Activated CD8-positive, alpha-beta memory T cell treated with anti-CD3 and anti-CD28 coated beads, Interleukin-2, amount 50 U/mL, for 48 hours (primary cell): ENCODE results near the gene FASTK.
A peak's percentile ranks its signal among the peaks of the same experiment; 100 is the strongest.

Source experiments
- DNase-seq: peaks from one replicate; pipeline ENCODE4 v3.0.0-alpha.2; 2020

Gene FASTK

GRCh38 chr7:151082141-151083070 is 1.8 kb upstream of the FASTK start:
- no peak for DNase-seq

- DNase-seq = no peak
These were observed 827 bp upstream of the FASTK start for GRCh38 chr7:151081170-151082101.

- no peak for DNase-seq
These were observed 515 bp downstream of the FASTK start for GRCh38 chr7:151080067-151080521.

GRCh38 chr7:151079199-151079910 is 1.3 kb downstream of the FASTK start:
- DNase-seq = no peak

GRCh38 chr7:151078233-151079040 is 2.2 kb downstream of the FASTK start:
- DNase-seq = no peak

- no peak for DNase-seq
These were observed 2.8 kb downstream of the FASTK start for GRCh38 chr7:151077705-151078232.

GRCh38 chr7:151076863-151077704 is 3.5 kb downstream of the FASTK start:
- DNase-seq = peak; percentile 64

GRCh38 chr7:151075978-151076426 is 4.6 kb downstream of the FASTK start:
- DNase-seq = no peak

GRCh38 chr7:151075662-151075971 is 5.0 kb downstream of the FASTK start:
- no peak for DNase-seq

- no peak for DNase-seq
These were observed 5.6 kb downstream of the FASTK start for GRCh38 chr7:151074817-151075661.

- no peak for DNase-seq
These were observed 6.6 kb downstream of the FASTK start for GRCh38 chr7:151073990-151074389.

- no peak for DNase-seq
These were observed 9.4 kb downstream of the FASTK start for GRCh38 chr7:151071032-151071866.

- no peak for DNase-seq
These were observed 10.0 kb downstream of the FASTK start for GRCh38 chr7:151070574-151070960.

GRCh38 chr7:151069841-151070573 is 10.6 kb downstream of the FASTK start:
- no peak for DNase-seq

- no peak for DNase-seq
These were observed 12.4 kb downstream of the FASTK start for GRCh38 chr7:151068069-151068773.

- DNase-seq = no peak
These were observed 14.2 kb downstream of the FASTK start for GRCh38 chr7:151066273-151066974.

GRCh38 chr7:151065516-151065915 is 15.1 kb downstream of the FASTK start:
- no peak for DNase-seq
